Measurements from ENCODE around the gene RHBDL3. TPM values are rescaled to one million over a fixed set of nuclear protein-coding genes. Genes with fewer than 3 reads are reported as not detected.
A peak's percentile ranks its signal among the peaks of the same experiment; 100 is the strongest.

RHBDL3 gene
- total RNA-seq, 3 donors from 2014 or later (not counting 1 experiment from before 2014, with no cell fraction given) = 0.14 to 0.21 TPM; not detected in 1

GRCh38 chr17:32323046-32323445, 57.4 kb downstream of the RHBDL3 start:
- no peaks in the 10 kb centered on the region for H3K27me3 Mint-ChIP-seq (ENCODE audit: low read depth in 2 of 2)
- H3K36me3 Mint-ChIP-seq = no peaks in the 10 kb centered on the region
- H3K4me3 Mint-ChIP-seq = no peak overlapping the region
- Histone ChIP-seq H3K27me3 (ENCODE audit: control insufficient read depth, insufficient read depth, low read length) (peaks cover 3% of the 10 kb centered on the region), H3K4me1 (ENCODE audit: control insufficient read depth, insufficient read depth, low read length) (peaks cover 23% of the 10 kb centered on the region), H3K27ac (ENCODE audit: low read length) (no peak overlapping the region), H3K36me3 (ENCODE audit: control insufficient read depth, insufficient read depth, low read length) (no peaks in the 10 kb centered on the region), H3K4me3 (ENCODE audit: low read length) (no peak overlapping the region), H3K9me3 (ENCODE audit: control insufficient read depth, insufficient read depth, low read length) (no peaks in the 10 kb centered on the region)
- DNase-seq (no peak), ATAC-seq (no peak)
- no peak overlapping the region for H3K27ac Mint-ChIP-seq
- WGBS (ENCODE audit: insufficient coverage) = 96% methylated on average over 10 of the region's 10 CpGs
- intact Hi-C loops (cut with micrococcal nuclease) = no loop called here
- no peak for TF ChIP-seq CTCF (IDR thresholded peaks at IDR 0.05)
- H3K9me3 Mint-ChIP-seq = no peaks in the 10 kb centered on the region
- H3K4me1 Mint-ChIP-seq = peaks cover 0 to 11% of the 10 kb centered on the region in 2 donors

- Mint-ChIP-seq H3K36me3 (no peaks in the 10 kb centered on the region), H3K9me3 (no peaks in the 10 kb centered on the region), H3K27ac (no peak overlapping the region), H3K4me1 (peaks cover 0 to 11% of the 10 kb centered on the region in 2 donors), H3K4me3 (no peak overlapping the region), H3K27me3 (ENCODE audit: low read depth in 2 of 2) (no peaks in the 10 kb centered on the region)
- peaks cover 20% of the 10 kb centered on the region for H3K4me1 ChIP-seq (ENCODE audit: control insufficient read depth, insufficient read depth, low read length)
- H3K36me3 ChIP-seq (ENCODE audit: control insufficient read depth, insufficient read depth, low read length) = no peaks in the 10 kb centered on the region
- DNase-seq (peak in 1 of 2 donors; percentile 68), ATAC-seq (peak; percentile 51 to 66 (median 59))
- no peaks in the 10 kb centered on the region for H3K9me3 ChIP-seq (ENCODE audit: control insufficient read depth, insufficient read depth, low read length)
- no peak for TF ChIP-seq CTCF (IDR thresholded peaks at IDR 0.05)
- H3K27ac ChIP-seq (ENCODE audit: low read length) = no peak overlapping the region
- WGBS (ENCODE audit: insufficient coverage) = 47% methylated on average over 11 of the region's 11 CpGs
- H3K27me3 ChIP-seq (ENCODE audit: control insufficient read depth, insufficient read depth, low read length) = no peaks in the 10 kb centered on the region
- H3K4me3 ChIP-seq (ENCODE audit: low read length) = no peak overlapping the region
- intact Hi-C loops (cut with micrococcal nuclease) = no loop called here
These were observed 58.3 kb downstream of the RHBDL3 start for GRCh38 chr17:32323811-32324491.

GRCh38 chr17:32327911-32328310, 62.3 kb downstream of the RHBDL3 start:
- Histone ChIP-seq H3K27ac (ENCODE audit: low read length) (no peak overlapping the region), H3K4me1 (ENCODE audit: control insufficient read depth, insufficient read depth, low read length) (peaks cover 31% of the 10 kb centered on the region), H3K27me3 (ENCODE audit: control insufficient read depth, insufficient read depth, low read length) (no peaks in the 10 kb centered on the region), H3K9me3 (ENCODE audit: control insufficient read depth, insufficient read depth, low read length) (no peaks in the 10 kb centered on the region), H3K36me3 (ENCODE audit: control insufficient read depth, insufficient read depth, low read length) (no peaks in the 10 kb centered on the region), H3K4me3 (ENCODE audit: low read length) (no peak overlapping the region)
- intact Hi-C loops (cut with micrococcal nuclease) = no loop called here
- DNase-seq = no peak
- H3K4me3 Mint-ChIP-seq = no peak overlapping the region
- ATAC-seq = no peak
- no peaks in the 10 kb centered on the region for H3K36me3 Mint-ChIP-seq
- H3K9me3 Mint-ChIP-seq = no peaks in the 10 kb centered on the region
- H3K27ac Mint-ChIP-seq = no peak overlapping the region
- H3K4me1 Mint-ChIP-seq = peaks cover 26 to 27% of the 10 kb centered on the region in 2 donors
- 97% methylated on average over 1 of the region's 1 CpG for WGBS (ENCODE audit: insufficient coverage)
- H3K27me3 Mint-ChIP-seq (ENCODE audit: low read depth in 2 of 2) = no peaks in the 10 kb centered on the region
- no peak for TF ChIP-seq CTCF (IDR thresholded peaks at IDR 0.05)

- ATAC-seq = no peak
- Histone ChIP-seq H3K9me3 (ENCODE audit: control insufficient read depth, insufficient read depth, low read length) (no peaks in the 10 kb centered on the region), H3K4me3 (ENCODE audit: low read length) (no peak overlapping the region), H3K27ac (ENCODE audit: low read length) (peak overlapping the region; percentile 55), H3K36me3 (ENCODE audit: control insufficient read depth, insufficient read depth, low read length) (peaks cover 11% of the 10 kb centered on the region), H3K4me1 (ENCODE audit: control insufficient read depth, insufficient read depth, low read length) (peaks cover 19% of the 10 kb centered on the region), H3K27me3 (ENCODE audit: control insufficient read depth, insufficient read depth, low read length) (no peaks in the 10 kb centered on the region)
- TF ChIP-seq CTCF (IDR thresholded peaks at IDR 0.05) = no peak
- peak overlapping the region; percentile 66 to 83 for H3K27ac Mint-ChIP-seq
- no peak for DNase-seq
- H3K36me3 Mint-ChIP-seq = no peaks in the 10 kb centered on the region
- 86% methylated on average over 3 of the region's 3 CpGs for WGBS (ENCODE audit: insufficient coverage)
- peaks cover 21 to 26% of the 10 kb centered on the region in 2 donors for H3K4me1 Mint-ChIP-seq
- H3K27me3 Mint-ChIP-seq (ENCODE audit: low read depth in 2 of 2) = no peaks in the 10 kb centered on the region
- H3K4me3 Mint-ChIP-seq = peak overlapping the region; percentile 79
- H3K9me3 Mint-ChIP-seq = no peaks in the 10 kb centered on the region
- intact Hi-C loops (cut with micrococcal nuclease) = no loop called here
These were observed 64.5 kb downstream of the RHBDL3 start for GRCh38 chr17:32330147-32330546.

All from natural killer cell (primary cell).